ENCODE measurements around the gene YLPM1. TPM values are rescaled to one million over a fixed set of nuclear protein-coding genes. Genes with fewer than 3 reads are reported as not detected.

YLPM1 gene
- total and polyA plus RNA-seq, 10 of the 15 experiments (the other 5 are each of a cell fraction or from before 2014, with no cell fraction given) = 11.1 to 48.2 (median 18.0) TPM

- TF ChIP-seq TBL1XR1 (IDR thresholded peaks at IDR 0.05; ENCODE audit: low read depth, low read length) (no peak), POLR2A (IDR thresholded peaks at IDR 0.05; ENCODE audit: low read depth, low read length) (no peak), IKZF1 (conservative IDR thresholded peaks at IDR 0.05) (no peak), NFIC (IDR thresholded peaks at IDR 0.05; ENCODE audit: low read depth, low read length) (no peak)
These were observed 63.5 kb downstream of the YLPM1 start (continued) for GRCh38 chr14:74826574-74826973.

GRCh38 chr14:74829251-74829650 lies 66.1 kb downstream of the YLPM1 start:
- H3K4me1 ChIP-seq (ENCODE audit: control insufficient read depth, insufficient read depth, low read length) = no peaks in the 10 kb centered on the region
- H2AFZ ChIP-seq (ENCODE audit: control insufficient read depth, low read depth, low read length) = no peak overlapping the region
- no peak for ATAC-seq
- 99% methylated on average over 5 of the region's 5 CpGs for WGBS (ENCODE audit: insufficient coverage, insufficient replicate concordance, low lambda C conversion rate, missing lambda C conversion rate)
- CTCF ChIA-PET = interaction anchor here (1.0 kb wide), 1 partner anchor 10 kb away, joined by 4 read pairs; no protein-coding TSS in a partner anchor
- DNase-seq (ENCODE audit: low read depth, low spot score) = no peak
- H4K20me1 ChIP-seq (ENCODE audit: control insufficient read depth, insufficient read depth) = no peaks in the 10 kb centered on the region
- in situ Hi-C loops (cut with MboI) = no loop called here
- FAIRE-seq = no peak
- H3K4me3 ChIP-seq = no peak overlapping the region
- H3K27ac ChIP-seq (ENCODE audit: control insufficient read depth, insufficient read depth) = no peak overlapping the region
- SMC1A ChIA-PET (ENCODE audit: uncharacterized antibody, unreplicated experiment) = no interaction called here
- H3K36me3 ChIP-seq (ENCODE audit: control insufficient read depth in 2 of 2, insufficient read depth in 2 of 2, low read length in 1 of 2) = peaks cover 7 to 22% of the 10 kb centered on the region in 2 experiments
- RAD21 ChIA-PET (ENCODE audit: unreplicated experiment) = no interaction called here
- no peaks in the 10 kb centered on the region for H3K79me2 ChIP-seq (ENCODE audit: control insufficient read depth, insufficient read depth, low read length)
- TF ChIP-seq RAD51 (IDR thresholded peaks at IDR 0.05) (no peak), PML (IDR thresholded peaks at IDR 0.05; ENCODE audit: low read length) (no peak), RB1 (IDR thresholded peaks at IDR 0.05; ENCODE audit: borderline replicate concordance) (no peak), FOXK2 (IDR thresholded peaks at IDR 0.05) (no peak), TARDBP (IDR thresholded peaks at IDR 0.05; ENCODE audit: borderline replicate concordance) (no peak), ZNF687 (IDR thresholded peaks at IDR 0.05) (no peak), CHD4 (IDR thresholded peaks at IDR 0.05) (no peak), IRF4 (IDR thresholded peaks at IDR 0.05; ENCODE audit: low read depth, low read length) (no peak), ZBED1 (IDR thresholded peaks at IDR 0.05; ENCODE audit: borderline replicate concordance) (no peak), SMAD5 (IDR thresholded peaks at IDR 0.05; ENCODE audit: low read depth) (no peak), YBX1 (IDR thresholded peaks at IDR 0.05) (no peak), PAX5 (IDR thresholded peaks at IDR 0.05; ENCODE audit: borderline replicate concordance, low read depth, low read length) (no peak), MXI1 (IDR thresholded peaks at IDR 0.05; ENCODE audit: low read depth, low read length) (no peak), E4F1 (IDR thresholded peaks at IDR 0.05; ENCODE audit: borderline replicate concordance, partially characterized antibody) (no peak), RCOR1 (conservative IDR thresholded peaks at IDR 0.05; ENCODE audit: low read depth, low read length) (no peak), ZNF24 (IDR thresholded peaks at IDR 0.05) (no peak)
- H3K9me3 ChIP-seq (replicated peaks; ENCODE audit: control insufficient read depth, insufficient read depth, low read length) = no peaks in the 10 kb centered on the region
- POLR2A ChIA-PET = no interaction called here
- no peak overlapping the region for H3K9ac ChIP-seq (ENCODE audit: control insufficient read depth, insufficient read depth, low read length)
- H3K4me2 ChIP-seq (ENCODE audit: control insufficient read depth, insufficient read depth) = no peak overlapping the region
- intact Hi-C loops (cut with micrococcal nuclease; ENCODE audit: unreplicated experiment) = no loop called here
- BruUV-seq (replicated peaks) = no TSS peak
- H3K27me3 ChIP-seq (replicated peaks in 1 of 2; ENCODE audit: control insufficient read depth in 2 of 2, insufficient read depth in 2 of 2, low read length in 1 of 2) = no peaks in the 10 kb centered on the region
